Measurements from ENCODE around the gene VPS18.

- TF ChIP-seq CTCF (conservative IDR thresholded peaks at IDR 0.05 in 1 of 2, IDR thresholded peaks at IDR 0.05 in 1 of 2; ENCODE audit: extremely low read depth in 1 of 2, insufficient read depth in 1 of 2, low read depth in 1 of 2, low read length in 2 of 2) (no peak), EZH2 (IDR thresholded peaks at IDR 0.05; ENCODE audit: borderline replicate concordance, low read length) (no peak)
These were observed 14.6 kb upstream of the VPS18 start for GRCh38 chr15:40879609-40880008.

Measured in mammary epithelial cell (primary cell).